ENCODE results near the gene HAO1. TPM values are rescaled to one million over a fixed set of nuclear protein-coding genes. Genes with fewer than 3 reads are reported as not detected.

Gene HAO1
- total RNA-seq, 2 experiments from 2014 or later = not detected

DNA sequence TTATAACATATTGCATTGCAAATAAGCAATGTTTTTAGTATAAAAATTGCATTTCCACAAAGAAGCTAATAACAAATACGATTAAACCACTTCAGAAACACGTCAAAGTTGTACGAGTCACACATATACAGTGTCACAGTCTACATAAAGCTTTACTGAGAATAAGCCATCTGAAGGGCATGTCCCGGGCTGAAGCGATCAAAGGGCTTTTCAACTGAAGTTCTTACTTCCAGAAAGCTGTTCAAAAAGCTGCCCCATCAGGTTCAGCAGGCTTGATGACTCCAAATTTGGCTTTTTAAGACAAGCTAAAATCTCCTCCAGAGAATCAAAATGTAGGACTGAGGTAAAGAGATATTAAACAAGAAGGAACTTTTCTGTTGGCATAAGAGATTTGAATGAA lies 37.5 kb upstream of the HAO1 start:
- Histone ChIP-seq H3K4me2 (ENCODE audit: low read length) (no peak overlapping the region), H3K9me3 (ENCODE audit: low read length) (no peaks in the 10 kb centered on the region), H4K20me1 (ENCODE audit: insufficient read depth, low read length) (no peaks in the 10 kb centered on the region), H3K4me3 (ENCODE audit: low read depth, low read length, poor library complexity, severe bottlenecking) (no peak overlapping the region), H3K36me3 (ENCODE audit: insufficient read depth, low read length) (peaks cover 42% of the 10 kb centered on the region), H3K9me2 (ENCODE audit: insufficient read depth, low read length) (no peaks in the 10 kb centered on the region), H2AFZ (ENCODE audit: low read length) (no peak overlapping the region), H3K27ac (ENCODE audit: low read depth, low read length, poor library complexity, severe bottlenecking) (no peak overlapping the region), H3K79me2 (ENCODE audit: insufficient read depth, low read depth, low read length) (no peaks in the 10 kb centered on the region), H3K4me1 (ENCODE audit: insufficient read depth, low read length, poor library complexity, severe bottlenecking) (no peaks in the 10 kb centered on the region)
- CTCF ChIA-PET (ENCODE audit: unreplicated experiment) = interaction anchor here (1.1 kb wide), 1 partner anchor 744 kb away, joined by 3 read pairs; no protein-coding TSS in a partner anchor
- POLR2A ChIA-PET = interaction anchor here (0.6 to 0.7 kb wide), 4 partner anchors 37 to 753 kb away, joined by 3 to 7 read pairs (median 4); no protein-coding TSS in a partner anchor
- intact Hi-C loops (cut with micrococcal nuclease; ENCODE audit: unreplicated experiment) = no loop called here
- DNase-seq (ENCODE audit: low spot score) = no peak
- no TSS peak for BruUV-seq (replicated peaks)
- TF ChIP-seq, protein P1, sequence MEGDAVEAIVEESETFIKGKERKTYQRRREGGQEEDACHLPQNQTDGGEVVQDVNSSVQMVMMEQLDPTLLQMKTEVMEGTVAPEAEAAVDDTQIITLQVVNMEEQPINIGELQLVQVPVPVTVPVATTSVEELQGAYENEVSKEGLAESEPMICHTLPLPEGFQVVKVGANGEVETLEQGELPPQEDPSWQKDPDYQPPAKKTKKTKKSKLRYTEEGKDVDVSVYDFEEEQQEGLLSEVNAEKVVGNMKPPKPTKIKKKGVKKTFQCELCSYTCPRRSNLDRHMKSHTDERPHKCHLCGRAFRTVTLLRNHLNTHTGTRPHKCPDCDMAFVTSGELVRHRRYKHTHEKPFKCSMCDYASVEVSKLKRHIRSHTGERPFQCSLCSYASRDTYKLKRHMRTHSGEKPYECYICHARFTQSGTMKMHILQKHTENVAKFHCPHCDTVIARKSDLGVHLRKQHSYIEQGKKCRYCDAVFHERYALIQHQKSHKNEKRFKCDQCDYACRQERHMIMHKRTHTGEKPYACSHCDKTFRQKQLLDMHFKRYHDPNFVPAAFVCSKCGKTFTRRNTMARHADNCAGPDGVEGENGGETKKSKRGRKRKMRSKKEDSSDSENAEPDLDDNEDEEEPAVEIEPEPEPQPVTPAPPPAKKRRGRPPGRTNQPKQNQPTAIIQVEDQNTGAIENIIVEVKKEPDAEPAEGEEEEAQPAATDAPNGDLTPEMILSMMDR (conservative IDR thresholded peaks at IDR 0.05; ENCODE audit: low read length) = no peak
- no peak for TF ChIP-seq EZH2phosphoT487 (IDR thresholded peaks at IDR 0.05; ENCODE audit: borderline replicate concordance, low read depth, low read length)

DNA sequence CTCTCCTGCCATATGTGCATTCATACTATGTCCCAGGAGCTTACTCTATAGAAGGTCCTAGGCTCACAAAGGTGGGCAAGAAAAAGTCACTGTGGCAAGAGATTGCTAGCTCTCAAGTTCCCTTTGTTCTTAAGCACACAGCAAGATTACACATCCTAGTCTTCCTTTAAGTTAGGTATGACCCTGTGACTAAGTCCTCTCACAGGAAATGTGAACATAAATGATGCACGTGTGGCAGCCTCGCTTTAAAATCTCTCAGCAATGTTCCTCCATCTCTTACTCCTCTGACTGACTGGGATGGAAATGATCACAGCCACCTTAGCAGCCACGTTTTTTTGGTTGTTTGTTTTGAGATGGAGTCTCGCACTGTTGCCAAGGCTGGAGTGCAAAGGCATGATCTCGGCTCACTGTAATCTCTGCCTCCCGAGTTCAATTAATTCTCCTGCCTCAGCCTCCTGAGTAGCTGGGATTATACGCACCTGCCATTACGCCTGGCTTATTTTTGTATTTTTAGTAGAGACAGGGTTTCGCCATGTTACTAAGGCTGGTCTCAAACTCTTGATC lies 35.7 kb upstream of the HAO1 start:
- no peak overlapping the region for H3K27ac ChIP-seq (ENCODE audit: low read depth, low read length, poor library complexity, severe bottlenecking)
- H4K20me1 ChIP-seq (ENCODE audit: insufficient read depth, low read length) = no peaks in the 10 kb centered on the region
- no peaks in the 10 kb centered on the region for H3K9me3 ChIP-seq (ENCODE audit: low read length)
- H2AFZ ChIP-seq (ENCODE audit: low read length) = no peak overlapping the region
- no peak overlapping the region for H3K4me2 ChIP-seq (ENCODE audit: low read length)
- no TSS peak for BruUV-seq (replicated peaks)
- no peaks in the 10 kb centered on the region for H3K4me1 ChIP-seq (ENCODE audit: insufficient read depth, low read length, poor library complexity, severe bottlenecking)
- no peak overlapping the region for H3K4me3 ChIP-seq (ENCODE audit: low read depth, low read length, poor library complexity, severe bottlenecking)
- POLR2A ChIA-PET = interaction anchor here (0.6 kb wide), 1 partner anchor 45 kb away, joined by 3 read pairs; no protein-coding TSS in a partner anchor
- TF ChIP-seq, protein P1 (conservative IDR thresholded peaks at IDR 0.05; ENCODE audit: low read length) = no peak
- no peak for TF ChIP-seq EZH2phosphoT487 (IDR thresholded peaks at IDR 0.05; ENCODE audit: borderline replicate concordance, low read depth, low read length)
- CTCF ChIA-PET (ENCODE audit: unreplicated experiment) = no interaction called here
- peaks cover 25% of the 10 kb centered on the region for H3K36me3 ChIP-seq (ENCODE audit: insufficient read depth, low read length)
- H3K79me2 ChIP-seq (ENCODE audit: insufficient read depth, low read depth, low read length) = no peaks in the 10 kb centered on the region
- DNase-seq (ENCODE audit: low spot score) = no peak
- intact Hi-C loops (cut with micrococcal nuclease; ENCODE audit: unreplicated experiment) = no loop called here
- H3K9me2 ChIP-seq (ENCODE audit: insufficient read depth, low read length) = no peaks in the 10 kb centered on the region

DNA sequence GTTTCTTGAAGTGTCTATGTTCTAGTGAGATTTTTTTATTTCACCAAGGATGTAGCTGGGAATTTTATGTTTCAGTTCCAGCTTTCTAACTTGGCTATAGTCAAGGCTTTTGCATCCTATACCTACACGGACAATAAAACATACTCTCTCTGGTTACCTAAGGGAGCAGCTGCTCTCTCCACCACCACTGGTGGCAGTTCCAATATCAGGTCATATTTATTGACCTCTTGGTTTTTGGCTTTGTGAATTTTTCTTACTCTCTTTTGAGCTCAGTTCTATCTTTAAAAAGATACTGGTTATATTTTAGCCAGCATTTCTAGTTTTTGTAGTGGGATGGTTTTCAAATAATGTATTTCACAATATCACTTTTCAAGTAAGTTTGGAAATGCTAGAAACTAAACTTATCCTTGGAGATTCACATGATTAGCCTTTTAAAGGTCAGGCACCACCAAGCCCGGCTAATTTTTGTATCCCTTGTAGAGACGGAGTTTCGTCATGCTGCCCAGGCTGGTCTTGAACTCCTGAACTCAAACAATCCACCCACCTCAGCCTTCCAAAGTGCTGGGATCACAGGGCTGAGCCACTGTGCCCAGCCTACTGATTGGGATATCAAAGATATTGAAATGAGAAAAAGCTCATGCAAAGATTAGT lies 34.7 kb upstream of the HAO1 start:
- no peaks in the 10 kb centered on the region for H3K9me3 ChIP-seq (ENCODE audit: low read length)
- H3K79me2 ChIP-seq (ENCODE audit: insufficient read depth, low read depth, low read length) = no peaks in the 10 kb centered on the region
- no peaks in the 10 kb centered on the region for H3K4me1 ChIP-seq (ENCODE audit: insufficient read depth, low read length, poor library complexity, severe bottlenecking)
- no TSS peak for BruUV-seq (replicated peaks)
- H3K36me3 ChIP-seq (ENCODE audit: insufficient read depth, low read length) = peaks cover 14% of the 10 kb centered on the region
- no peak overlapping the region for H3K27ac ChIP-seq (ENCODE audit: low read depth, low read length, poor library complexity, severe bottlenecking)
- no peaks in the 10 kb centered on the region for H3K9me2 ChIP-seq (ENCODE audit: insufficient read depth, low read length)
- CTCF ChIA-PET (ENCODE audit: unreplicated experiment) = no interaction called here
- H2AFZ ChIP-seq (ENCODE audit: low read length) = no peak overlapping the region
- intact Hi-C loops (cut with micrococcal nuclease; ENCODE audit: unreplicated experiment) = no loop called here
- no peak overlapping the region for H3K4me3 ChIP-seq (ENCODE audit: low read depth, low read length, poor library complexity, severe bottlenecking)
- no peak for DNase-seq (ENCODE audit: low spot score)
- H4K20me1 ChIP-seq (ENCODE audit: insufficient read depth, low read length) = no peaks in the 10 kb centered on the region
- TF ChIP-seq EZH2phosphoT487 (IDR thresholded peaks at IDR 0.05; ENCODE audit: borderline replicate concordance, low read depth, low read length) = no peak
- TF ChIP-seq, protein P1 (conservative IDR thresholded peaks at IDR 0.05; ENCODE audit: low read length) = no peak
- H3K4me2 ChIP-seq (ENCODE audit: low read length) = no peak overlapping the region
- POLR2A ChIA-PET = interaction anchor here (0.6 kb wide), 1 partner anchor 44 kb away, joined by 3 read pairs; no protein-coding TSS in a partner anchor

Data from OCI-LY7 (cell line).